ENCODE results near the gene SH2D7.

Gene SH2D7

GRCh38 chr15:78104566-78105475 lies 12.5 kb downstream of the SH2D7 start:
- FAIRE-seq, result no peak

- FAIRE-seq, result no peak
Measured at GRCh38 chr15:78105476-78106241, 13.3 kb downstream of the SH2D7 start.

- no peak for FAIRE-seq
Measured at GRCh38 chr15:78107471-78107870, 15.1 kb downstream of the SH2D7 start.

- no peak for FAIRE-seq
Measured at GRCh38 chr15:78108300-78109084, 16.1 kb downstream of the SH2D7 start.

- FAIRE-seq, result no peak
Measured at GRCh38 chr15:78109156-78109555, 16.8 kb downstream of the SH2D7 start.

- FAIRE-seq, result no peak
Measured at GRCh38 chr15:78110096-78110495, 17.7 kb downstream of the SH2D7 start.

- no peak for FAIRE-seq
Measured at GRCh38 chr15:78110916-78111475, 18.6 kb downstream of the SH2D7 start.

GRCh38 chr15:78111788-78112187 lies 19.4 kb downstream of the SH2D7 start:
- no peak for FAIRE-seq

- FAIRE-seq, result no peak
Measured at GRCh38 chr15:78112551-78112950, 20.2 kb downstream of the SH2D7 start.

GRCh38 chr15:78120523-78120922 lies 28.2 kb downstream of the SH2D7 start:
- FAIRE-seq, result no peak

GRCh38 chr15:78125267-78125666 lies 32.9 kb downstream of the SH2D7 start:
- no peak for FAIRE-seq

GRCh38 chr15:78127882-78128281 lies 35.5 kb downstream of the SH2D7 start:
- no peak for FAIRE-seq

- FAIRE-seq, result no peak
Measured at GRCh38 chr15:78129077-78129750, 36.9 kb downstream of the SH2D7 start.

GRCh38 chr15:78129751-78130287 lies 37.5 kb downstream of the SH2D7 start:
- FAIRE-seq, result no peak

- no peak for FAIRE-seq
Measured at GRCh38 chr15:78130466-78131294, 38.3 kb downstream of the SH2D7 start.

- no peak for FAIRE-seq
Measured at GRCh38 chr15:78131295-78132061, 39.1 kb downstream of the SH2D7 start, which contains the start of gene CIB2. Gene CIB2, minus strand, starts transcription at chr15:78131445. Its CDS starts 230 bp downstream, at chr15:78131215.

GRCh38 chr15:78133801-78134200 lies 41.4 kb downstream of the SH2D7 start:
- no peak for FAIRE-seq

- FAIRE-seq, result no peak
Measured at GRCh38 chr15:78139578-78139977, 47.2 kb downstream of the SH2D7 start.

GRCh38 chr15:78140292-78140691 lies 47.9 kb downstream of the SH2D7 start:
- no peak for FAIRE-seq

- no peak for FAIRE-seq
Measured at GRCh38 chr15:78142332-78142731, 50.0 kb downstream of the SH2D7 start.
